GM21737 (cell line): ENCODE measurements around the gene C1QTNF5.

Experiments used
- ATAC-seq: cut with Tn5 transposase; IDR thresholded peaks from one replicate; pipeline ENCODE4 v1.9.1; 2021; ENCODE audit warnings: mild to moderate bottlenecking, moderate library complexity; ENCODE audit not compliant: unreplicated experiment

Gene C1QTNF5

DNA sequence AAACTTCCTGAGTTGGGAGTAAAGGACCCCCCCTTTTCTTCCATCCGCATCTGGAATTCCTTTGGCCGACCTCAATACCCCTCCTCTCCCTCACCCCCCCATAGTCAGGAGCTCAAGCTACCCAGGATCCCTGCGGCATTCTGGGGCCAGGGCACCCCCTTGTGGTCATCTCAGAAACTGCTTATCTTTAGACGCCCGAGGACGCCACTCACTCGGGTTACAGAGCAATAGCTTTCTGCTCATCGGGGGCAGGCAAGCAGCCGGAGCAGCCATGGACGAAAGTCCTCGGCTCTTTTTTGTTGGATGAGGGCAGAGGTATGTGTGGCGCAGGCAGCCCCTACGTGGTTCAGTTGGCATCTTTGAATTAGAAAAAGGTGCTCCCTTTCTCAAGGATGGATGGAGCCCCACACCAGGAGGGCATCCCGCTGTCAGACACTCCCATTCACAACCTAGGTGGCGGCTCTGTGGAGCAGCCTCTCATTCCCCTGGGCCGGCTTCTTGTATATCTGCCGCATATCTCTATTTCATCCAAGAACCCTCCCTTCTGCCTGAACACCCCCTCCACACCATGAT, 2.3 kb downstream of the C1QTNF5 start:
- no peak for ATAC-seq

DNA sequence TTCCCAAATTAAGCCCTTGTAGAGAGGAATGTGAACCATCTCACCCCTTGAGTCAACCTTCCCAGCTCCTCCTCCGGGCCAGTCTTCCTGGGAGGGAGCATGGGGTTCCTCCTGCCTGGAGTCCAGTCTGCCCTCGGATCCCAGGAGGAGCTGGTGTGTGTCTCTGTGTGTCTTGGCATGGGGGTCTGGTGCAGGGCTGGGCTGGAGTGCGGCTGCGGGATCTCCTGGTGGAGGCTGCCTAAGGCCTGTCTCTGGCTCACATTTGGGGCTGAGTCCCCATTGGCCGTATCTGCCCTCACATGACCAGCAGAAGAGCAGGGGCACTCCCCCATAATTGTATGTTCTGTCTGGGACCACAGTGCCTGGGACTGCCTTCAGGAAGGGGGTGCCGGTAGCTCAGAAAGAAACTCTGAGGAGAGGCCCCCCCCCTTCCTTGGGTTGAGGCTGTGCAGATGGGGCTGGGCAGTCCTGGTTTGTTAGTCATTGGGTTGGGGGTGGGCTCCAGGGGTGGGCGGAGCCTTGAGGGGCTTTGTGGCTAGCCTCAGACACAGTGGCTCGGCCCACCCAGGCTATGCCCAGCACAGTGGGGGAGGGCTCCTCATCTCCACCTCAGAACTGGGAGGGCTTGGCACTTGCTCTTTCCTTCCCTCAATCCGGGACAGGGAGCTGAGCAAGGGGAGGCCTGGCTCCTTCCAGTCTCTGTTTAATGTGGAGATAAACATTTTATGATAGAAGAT, 2.9 kb downstream of the C1QTNF5 start:
- no peak for ATAC-seq

DNA sequence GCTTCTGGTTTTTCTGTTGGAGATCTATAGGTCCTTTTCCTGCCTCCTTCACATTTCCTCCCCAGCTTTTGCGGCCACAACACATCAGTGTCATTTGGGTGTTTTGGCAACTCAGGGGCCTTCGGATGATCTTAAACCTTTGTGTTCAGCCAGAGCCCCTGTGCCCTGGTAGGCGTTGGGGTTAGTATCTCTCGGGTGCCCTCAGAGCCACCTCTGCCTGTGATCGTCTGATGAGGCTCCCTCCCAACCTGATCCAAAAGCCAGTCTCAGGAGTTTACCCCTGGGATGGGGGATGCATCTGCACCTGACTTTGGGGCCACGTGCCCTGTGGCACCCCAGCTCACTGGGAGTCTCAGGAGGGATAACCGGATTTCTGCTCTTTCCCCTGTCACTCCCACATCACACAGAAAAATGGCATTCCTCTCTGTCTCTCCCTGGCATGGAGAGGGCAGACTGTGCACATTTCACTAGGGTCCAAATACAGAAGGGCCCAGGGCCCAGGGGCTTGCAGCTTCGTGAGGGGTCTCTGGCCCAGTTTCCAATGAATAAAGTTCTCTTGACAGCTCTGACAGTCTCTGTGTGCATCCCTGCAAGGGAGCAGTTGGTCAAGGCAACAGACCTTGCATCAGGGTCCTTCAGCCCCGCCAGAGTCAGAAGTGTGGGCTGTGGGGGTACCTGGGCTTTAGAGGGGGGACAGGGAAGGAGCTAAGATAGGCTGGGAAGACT, 3.8 kb downstream of the C1QTNF5 start:
- ATAC-seq, result no peak

DNA sequence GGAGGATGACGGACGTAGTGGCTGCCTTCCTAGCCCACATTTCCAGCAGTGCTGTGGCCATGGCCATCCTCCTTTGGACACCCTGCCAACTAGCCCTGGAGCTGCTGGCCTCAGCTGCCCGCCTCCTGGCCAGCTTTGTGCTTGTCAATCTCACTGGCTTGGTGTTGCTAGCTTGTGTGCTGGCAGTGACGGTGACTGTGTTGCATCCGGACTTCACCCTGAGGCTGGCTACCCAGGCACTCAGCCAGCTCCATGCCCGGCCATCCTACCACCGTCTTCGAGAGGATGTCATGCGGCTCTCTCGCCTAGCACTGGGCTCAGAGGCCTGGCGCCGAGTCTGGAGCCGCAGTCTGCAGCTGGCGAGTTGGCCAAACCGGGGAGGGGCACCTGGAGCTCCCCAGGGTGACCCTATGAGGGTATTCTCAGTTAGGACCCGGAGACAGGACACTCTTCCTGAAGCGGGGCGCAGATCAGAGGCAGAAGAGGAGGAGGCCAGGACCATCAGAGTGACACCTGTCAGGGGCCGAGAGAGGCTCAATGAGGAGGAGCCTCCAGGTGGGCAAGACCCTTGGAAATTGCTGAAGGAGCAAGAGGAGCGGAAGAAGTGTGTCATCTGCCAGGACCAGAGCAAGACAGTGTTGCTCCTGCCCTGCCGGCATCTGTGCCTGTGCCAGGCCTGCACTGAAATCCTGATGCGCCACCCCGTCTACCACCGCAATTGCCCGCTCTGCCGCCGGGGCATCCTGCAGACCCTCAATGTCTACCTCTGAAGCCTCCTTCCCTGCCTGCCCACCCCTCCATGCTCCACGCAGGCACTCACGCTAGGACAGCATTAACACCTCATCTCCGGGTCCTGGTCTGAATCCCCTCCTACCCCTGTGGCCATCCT, 4.8 kb downstream of the C1QTNF5 start:
- no peak for ATAC-seq

DNA sequence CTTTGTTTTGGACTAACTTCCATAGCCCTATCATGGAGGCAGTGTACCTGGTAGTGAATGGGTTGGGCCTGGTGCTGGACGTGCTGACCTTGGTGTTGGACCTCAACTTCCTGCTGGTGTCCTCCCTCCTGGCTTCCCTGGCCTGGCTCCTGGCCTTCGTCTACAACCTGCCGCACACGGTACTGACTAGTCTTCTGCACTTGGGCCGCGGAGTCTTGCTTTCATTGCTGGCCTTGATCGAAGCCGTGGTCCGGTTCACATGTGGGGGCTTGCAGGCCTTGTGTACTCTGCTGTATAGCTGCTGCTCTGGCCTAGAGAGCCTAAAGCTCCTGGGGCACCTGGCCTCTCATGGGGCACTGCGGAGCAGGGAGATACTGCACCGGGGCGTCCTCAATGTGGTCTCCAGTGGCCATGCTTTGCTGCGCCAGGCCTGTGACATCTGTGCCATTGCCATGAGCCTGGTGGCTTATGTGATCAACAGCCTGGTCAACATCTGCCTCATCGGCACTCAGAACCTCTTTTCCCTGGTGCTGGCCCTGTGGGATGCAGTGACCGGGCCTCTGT, 5.5 kb downstream of the C1QTNF5 start:
- no peak for ATAC-seq

DNA sequence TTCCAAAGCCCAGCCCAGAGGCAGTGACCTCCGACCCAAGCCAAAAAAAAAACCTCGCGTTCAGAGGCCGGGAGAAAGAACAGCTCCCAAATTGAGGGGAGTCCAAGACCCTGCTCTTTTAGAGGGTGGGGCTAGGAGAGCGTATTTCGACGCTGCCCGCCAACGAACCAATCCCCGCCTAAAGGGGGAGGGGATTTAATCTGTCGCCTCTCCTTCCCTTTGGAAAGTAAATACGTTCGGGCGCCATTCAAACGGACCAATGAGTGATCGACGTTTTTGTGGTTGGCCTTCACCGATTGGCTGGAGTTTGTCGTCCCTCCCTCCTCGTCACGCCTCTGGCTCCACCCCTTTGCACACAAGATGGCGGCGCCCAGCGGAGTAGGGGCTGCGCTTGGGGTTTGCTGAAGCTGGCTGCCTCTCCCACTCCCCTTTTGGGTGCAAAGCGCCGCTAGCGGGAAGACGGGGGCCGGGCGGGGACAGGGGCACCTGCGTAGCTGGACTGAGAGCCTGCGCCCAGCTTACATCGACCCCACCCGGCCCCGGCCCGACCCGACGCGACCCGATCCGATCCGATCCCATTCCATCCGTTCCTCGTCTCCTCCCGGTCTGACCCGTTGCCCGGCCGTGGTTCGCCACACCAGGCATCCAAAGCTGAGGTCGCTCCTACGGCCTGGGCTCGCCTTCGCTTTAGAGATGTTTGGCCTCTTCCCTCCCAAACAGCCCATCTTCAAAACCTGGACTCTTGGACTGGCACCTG, 6.3 kb downstream of the C1QTNF5 start, which contains the start of gene RNF26:
Gene RNF26 (plus strand): TSS at position 354 of the 757 bp plus-strand sequence. CDS start 596 bp downstream, outside the sequence.
- peak; percentile 92 for ATAC-seq

DNA sequence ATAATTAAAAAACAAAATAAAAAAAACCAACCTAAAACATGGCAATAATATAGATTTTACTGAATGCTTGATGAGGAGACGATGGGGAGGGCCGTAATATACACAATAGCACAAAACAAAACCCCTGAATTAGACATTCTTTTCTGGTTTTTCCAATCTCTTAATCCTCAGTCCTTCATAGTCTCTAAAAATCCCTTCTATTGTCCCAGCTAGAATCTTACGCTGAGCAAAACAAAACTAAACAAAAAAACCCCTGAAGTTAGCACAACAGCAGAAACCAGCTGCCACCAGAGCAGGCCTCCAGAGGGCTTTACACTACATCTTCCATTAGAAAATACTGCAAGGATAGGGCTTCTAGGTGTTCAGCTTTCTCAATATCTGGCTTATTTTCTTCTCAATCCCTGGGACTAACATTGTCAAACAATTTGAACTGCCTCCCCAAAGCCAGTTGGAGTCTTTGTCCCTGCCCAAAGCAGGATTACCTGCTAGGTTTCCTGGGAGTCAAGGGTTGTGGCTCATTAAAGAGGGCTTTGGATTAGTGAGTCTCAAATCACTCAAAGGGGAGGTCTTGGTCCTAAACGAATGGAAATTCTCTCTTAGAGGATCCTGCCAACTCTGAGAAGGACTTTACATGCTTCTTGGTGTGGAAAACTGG, 8.4 kb downstream of the C1QTNF5 start:
- ATAC-seq, result no peak

DNA sequence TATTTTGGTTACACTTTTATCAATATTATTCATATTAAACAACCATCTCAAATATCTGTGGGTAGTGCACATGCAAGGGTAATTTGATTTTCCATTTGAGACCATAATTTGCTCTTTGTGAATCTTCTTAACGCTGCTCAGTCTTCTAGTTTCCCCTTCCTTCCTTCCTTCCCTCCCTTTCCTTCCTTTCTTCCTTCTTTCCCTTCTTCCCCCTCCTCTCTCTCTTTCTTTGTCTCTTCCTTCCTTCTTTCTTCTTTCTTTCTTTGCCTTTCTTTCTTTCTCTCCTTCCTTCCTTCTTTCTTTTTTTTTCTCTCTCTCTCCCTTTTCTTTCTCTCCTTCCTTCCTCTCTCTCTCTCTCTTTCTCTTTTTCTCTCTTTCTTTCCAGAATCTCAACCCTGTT, 10.4 kb downstream of the C1QTNF5 start:
- ATAC-seq, result no peak

DNA sequence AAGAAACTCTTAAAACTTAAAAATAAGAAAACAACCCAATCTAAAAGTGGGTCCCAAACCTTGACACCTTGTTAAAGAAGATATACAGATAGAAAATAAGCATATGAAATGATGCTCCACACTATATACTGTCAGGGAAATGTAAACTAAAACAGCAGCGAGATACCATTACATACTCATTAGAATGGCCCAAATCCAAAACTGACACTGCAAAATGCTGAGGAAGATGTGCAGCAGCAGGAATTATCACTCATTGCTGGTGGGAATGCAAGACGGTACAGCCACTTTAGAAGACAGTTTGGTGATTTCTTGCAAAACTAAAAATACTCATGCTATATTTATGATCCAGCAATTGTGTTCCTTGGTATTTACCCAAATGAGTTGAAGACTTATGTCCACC, 11.4 kb downstream of the C1QTNF5 start:
- ATAC-seq, result no peak

DNA sequence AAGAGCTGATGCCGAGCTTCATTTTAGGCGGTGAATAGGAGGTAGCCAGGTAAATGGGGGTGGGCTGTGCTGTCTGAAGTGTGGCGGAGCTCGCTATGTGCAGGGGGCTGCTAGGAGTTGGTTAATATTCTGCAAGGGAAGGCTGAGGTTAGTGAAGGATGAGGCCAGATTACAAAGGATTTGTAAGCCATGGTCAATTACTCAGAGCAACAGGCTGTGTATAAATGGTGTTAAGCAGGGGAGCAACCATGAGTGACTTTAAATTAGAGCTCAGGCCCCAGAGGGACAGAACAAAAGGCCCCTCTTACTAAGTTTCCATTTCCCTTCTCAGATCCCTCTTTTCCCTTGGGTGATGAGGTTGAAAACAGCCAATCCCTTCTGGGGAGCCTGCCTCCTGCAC, 16.5 kb downstream of the C1QTNF5 start:
- ATAC-seq, result no peak

DNA sequence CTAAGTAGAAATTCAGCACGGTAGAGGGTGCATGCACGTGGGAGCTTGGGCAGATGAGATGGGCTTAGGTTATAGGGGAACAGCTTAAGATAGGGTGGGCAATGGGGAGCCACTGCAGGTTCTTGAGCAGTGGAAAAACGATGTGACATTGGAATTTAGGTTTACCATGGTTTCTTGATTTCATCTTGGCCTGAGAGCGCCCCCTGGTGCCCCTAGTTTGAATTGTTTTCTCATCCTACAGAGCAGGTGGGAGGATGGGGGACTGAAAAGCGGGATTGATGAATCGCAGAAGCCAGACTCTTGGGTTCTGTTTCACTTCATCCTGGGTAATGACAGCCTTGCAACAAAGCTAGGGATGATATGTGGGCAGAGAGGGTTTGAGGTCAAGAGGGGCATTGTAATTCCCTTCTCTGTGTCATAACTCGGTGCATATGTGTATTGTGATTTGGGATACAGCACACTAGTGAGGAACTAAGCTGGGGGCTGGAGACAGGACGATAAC, 17.1 kb downstream of the C1QTNF5 start:
- ATAC-seq, result no peak

DNA sequence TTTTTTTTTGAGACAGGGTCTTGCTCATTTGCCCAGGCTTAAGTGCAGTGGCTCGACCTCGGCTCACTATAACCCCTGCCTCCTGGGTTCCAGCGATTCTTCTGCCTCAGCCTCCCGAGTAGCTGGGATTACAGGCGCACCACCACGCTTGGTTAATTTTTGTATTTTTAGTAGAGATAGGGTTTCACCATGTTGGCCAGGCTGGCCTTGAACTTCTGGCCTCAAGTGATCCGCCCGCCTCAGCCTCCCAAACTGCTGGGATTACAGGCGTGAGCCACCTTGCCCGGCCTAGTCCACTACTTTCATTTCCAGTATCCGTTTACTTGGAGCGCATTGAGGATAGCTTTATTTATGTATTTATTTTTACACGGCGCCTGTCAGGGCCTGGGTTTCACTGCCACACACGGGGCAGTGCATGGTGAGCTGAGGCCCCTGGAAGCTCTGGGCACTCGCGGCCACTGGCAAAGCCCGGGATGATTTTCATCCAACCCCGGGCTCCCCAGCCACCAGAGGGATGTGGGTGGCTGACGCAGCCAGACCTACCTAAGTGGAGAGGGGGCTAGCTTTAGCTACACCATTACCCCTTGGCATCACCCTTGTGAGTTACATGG, 17.7 kb downstream of the C1QTNF5 start:
- no peak for ATAC-seq

DNA sequence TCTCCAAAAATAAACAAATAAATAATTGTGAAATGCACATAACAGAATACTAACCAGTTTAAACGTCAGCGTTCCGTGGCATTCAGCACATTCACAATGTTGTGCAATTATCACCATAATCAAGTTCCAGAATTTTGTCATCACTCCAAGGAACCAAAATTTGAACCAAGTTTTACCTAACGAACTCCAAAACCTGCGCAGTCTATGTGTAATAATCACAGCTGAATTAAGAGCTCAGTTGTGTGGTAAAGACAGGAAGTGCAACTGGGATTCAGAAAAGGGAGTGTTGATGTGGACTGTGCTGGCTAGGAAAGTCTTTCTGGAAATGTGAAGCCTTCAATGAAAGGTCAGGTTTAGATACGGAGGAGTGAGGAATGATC, 18.3 kb downstream of the C1QTNF5 start:
- ATAC-seq, result no peak

DNA sequence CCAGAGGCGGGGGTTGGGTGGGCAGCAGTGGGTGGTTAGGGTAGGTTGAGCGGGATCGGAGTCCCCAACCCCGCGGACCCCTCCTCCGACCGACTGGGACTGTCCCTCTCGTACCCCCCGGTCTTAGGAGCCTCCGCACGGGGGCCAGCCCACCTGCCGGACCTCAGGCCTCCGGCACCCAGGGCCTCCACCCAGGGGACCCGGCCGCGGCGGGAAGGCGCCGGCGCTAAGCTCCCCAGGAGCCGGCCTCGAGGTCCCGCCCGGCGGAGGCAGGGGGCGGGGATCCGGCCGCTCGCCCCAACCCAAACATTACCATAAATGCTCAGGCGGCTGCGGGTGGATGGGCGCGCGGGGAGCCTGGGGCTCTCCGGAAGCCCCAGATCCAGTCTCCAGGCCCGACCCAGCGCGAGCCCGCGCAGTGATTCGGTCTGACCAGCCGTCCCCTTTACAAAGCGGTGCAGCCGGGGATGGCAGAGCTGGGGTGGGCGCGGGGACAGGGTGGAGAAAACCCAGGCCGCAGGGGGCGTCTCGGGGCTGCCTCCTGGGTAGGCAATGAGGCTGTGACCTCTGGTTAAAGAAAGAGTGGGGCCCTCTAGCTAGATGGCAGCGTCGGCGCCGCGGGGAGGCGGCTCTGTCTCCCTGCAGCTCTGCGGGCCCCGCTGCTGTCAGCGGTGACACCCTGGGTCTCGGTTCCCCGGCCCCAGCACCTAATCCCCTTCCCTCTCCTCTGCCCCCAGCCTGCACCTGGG, 19.7 kb downstream of the C1QTNF5 start:
- peak; percentile 52 for ATAC-seq

DNA sequence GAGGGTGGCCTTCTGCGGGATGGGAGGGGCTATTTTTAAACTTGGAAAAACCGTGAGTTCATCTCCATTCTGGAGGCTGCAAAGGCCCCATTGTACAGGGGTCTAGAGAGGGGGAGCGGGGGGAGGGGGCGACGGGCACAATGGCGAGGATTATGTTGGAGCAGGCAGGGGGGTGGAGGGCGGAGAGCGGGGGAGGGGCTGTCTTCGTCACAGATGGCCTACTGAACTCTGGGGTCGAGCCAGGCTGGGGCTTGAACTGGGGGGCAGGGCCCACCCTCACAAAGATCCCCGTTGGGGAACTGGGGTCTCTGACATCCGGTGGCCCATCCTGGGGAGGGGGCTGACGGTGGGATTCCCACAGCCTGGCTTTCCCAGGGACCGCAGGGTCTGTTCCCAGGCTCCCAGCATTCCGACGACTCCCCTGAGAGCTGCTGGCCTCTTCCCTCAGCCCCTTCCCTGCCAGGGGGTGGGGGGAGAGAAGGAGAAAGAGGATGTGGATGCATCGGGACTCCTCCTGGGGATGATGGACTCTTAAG, 20.4 kb downstream of the C1QTNF5 start:
- ATAC-seq, result no peak

DNA sequence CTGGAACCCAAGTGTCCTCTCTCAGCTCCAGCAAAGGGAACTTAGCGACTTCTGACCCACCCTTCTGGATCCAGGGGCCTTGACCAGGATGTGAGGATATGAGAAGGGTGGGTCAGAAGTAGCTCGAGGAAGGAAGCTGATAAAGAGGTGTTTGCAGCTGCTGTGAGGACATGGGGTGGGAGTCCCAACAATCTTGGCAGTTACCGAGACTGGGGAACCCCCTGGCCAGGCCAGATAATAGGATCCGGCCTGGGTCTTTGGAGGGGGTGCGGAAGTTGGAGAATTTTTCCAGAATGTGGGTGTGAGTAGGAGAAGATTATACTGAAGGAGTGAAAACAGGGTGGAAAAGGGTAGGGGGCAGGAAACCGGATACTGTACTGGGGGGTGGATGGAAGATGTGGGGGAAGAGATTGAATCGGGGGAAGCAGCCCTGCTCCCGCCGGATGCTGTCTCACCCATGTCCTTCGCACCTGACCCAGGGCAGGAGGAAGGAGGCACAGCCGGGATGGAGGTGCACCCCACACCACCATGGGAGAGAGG, 20.9 kb downstream of the C1QTNF5 start:
- ATAC-seq, result no peak

DNA sequence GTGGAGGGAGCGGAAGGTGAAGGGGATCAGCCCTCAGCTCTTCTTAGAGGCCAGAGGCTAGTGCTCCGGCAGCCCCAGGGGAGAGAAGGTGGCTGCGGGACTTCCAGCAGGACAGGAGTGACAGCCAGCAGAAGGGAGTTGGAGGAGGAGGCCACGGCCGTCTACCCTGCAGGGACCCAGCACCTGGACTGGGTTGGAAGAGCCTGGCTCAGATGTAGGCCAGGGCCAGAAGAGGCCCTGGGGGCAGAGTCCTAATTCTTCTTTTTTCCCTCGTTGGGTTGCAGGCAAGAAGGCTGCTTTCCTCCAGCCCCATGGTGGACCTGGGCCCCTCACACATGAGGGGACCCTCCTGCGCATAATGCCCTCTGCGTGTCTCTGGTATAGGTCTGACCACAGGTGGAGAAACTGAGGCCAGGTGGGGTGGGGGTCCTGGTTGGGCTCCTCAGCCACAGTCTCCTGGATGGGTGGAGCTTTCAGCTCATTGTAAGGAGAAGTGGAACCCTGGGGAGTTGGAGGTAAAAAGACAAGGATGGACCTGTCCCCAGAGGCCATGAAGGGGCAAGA, 21.5 kb downstream of the C1QTNF5 start:
- no peak for ATAC-seq
